GM12892 (cell line): Measurements from ENCODE around the gene ALDOA.

Experiments
- POLR2A ChIP-seq: IDR thresholded peaks from 2 replicates; pipeline ENCODE4 v1.6.1; 2011; ENCODE audit warnings: low read depth, low read length, control low read depth
- POLR2AphosphoS5 ChIP-seq: IDR thresholded peaks from 2 replicates; pipeline ENCODE4 v1.6.1; 2011; ENCODE audit warnings: low read depth, low read length, control low read depth
- TAF1 ChIP-seq: IDR thresholded peaks from 2 replicates; pipeline ENCODE4 v1.6.1; 2011; ENCODE audit warnings: low read depth, mild to moderate bottlenecking, control low read depth, low read length, borderline replicate concordance

GRCh38 chr16:30065102-30065942 lies at the start of gene ALDOA:
- TF ChIP-seq POLR2A = peak; percentile 90
- TF ChIP-seq TAF1 = peak; percentile 51
- peak; percentile 90 for TF ChIP-seq POLR2AphosphoS5
